GM18858 (cell line): Measurements from ENCODE around the gene GLRA1.

Experiments
- ATAC-seq: cut with Tn5 transposase; IDR thresholded peaks from one replicate; pipeline ENCODE4 v1.9.1; 2021; ENCODE audit not compliant: unreplicated experiment

The GLRA1 gene

DNA sequence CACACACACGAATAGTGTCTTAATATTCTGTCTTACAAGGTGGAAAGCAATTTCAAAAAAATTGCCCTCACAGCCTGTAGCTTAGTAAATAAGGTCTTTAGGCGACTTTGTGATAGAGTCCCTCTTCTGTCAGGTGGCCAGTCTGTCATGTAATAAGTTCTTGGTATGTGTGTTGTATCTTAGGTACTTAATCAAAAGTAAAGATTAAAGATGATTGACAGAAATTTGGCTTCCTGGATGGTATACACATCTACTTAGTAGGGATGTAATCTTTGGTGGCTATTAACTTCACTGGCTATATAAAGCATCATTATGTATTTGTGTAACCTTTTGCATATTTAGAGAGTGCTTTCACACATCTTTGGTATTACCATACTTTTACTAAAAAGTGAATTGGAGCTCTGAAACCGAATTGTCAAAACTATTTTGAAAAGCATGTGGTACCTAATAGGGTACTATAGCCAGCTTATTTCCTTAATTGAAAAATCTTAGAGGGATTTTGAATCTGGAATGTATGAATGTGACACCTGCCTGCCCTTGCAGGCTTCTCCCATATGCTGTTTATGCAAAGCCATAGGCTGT is 149.5 kb downstream of the GLRA1 start:
- ATAC-seq: no peak

DNA sequence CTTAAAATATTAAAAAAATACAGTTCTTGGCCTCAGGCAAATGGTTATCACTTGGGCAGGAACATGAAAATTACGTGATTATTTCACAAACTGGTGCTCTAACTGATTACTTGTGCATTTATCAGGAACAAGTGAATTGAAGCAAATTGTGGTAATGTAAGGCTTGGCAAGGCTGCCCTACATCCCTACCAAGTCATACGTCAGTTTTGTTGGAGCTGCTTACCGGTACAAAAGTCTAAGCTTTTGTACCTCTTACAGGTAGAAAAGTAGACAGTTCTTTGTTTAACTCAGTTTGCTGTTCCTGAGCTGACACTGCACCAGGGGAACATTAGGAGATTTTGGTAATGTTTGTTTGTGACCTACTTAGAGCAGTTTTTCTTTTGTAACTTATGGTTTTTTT is 150.7 kb downstream of the GLRA1 start:
- no peak for ATAC-seq

DNA sequence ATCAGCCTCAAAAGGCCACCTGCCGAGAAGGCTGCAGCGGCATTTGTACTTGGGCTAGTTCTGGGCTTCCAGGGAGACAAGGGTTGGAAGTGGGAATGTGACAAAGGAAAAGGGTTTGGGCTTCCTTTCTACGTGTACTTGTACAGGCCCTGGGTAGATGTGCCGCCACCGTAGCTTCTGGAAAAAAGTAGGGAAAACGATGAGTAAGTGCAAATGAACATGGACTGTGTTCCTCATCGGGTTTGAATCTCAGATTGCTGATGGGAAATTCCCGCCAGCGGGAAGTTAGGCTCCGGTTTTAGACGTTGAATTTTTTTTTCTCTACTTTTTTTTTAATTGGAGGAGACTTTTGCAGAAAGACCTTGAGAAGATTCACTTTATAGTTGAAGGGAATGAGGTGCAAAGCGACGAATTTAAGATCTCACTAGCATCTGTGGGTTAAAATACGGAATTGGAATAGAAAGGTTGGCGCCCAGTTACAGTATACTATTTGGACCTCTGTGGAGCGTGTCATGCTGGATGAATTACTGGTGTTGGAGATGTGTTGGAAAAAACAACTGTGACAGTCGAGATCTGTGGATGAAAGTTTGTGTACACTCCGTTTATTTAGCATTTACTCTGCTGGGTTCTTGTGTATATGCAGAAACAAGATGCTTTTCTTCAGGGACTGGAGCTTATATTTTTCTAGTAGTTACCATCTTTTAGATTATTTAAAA is 151.6 kb downstream of the GLRA1 start:
- ATAC-seq: no peak
